Measurements from ENCODE around the gene PRKG1. TPM values are rescaled to one million over a fixed set of nuclear protein-coding genes. Genes with fewer than 3 reads are reported as not detected.

Gene PRKG1
- total and polyA plus RNA-seq, 7 donors = 4.5 to 49.0 (median 31.7) TPM

GRCh38 chr10:52347327-52347667 lies 1273.0 kb downstream of the PRKG1 start:
- no peaks in the 10 kb centered on the region for H3K27me3 ChIP-seq (ENCODE audit: insufficient read depth in 3 of 3, low read length in 2 of 3)
- no peaks in the 10 kb centered on the region for H3K9me3 ChIP-seq
- H3K36me3 ChIP-seq (ENCODE audit: insufficient read depth in 1 of 2, low read depth in 1 of 2) = no peaks in the 10 kb centered on the region
- no peak for TF ChIP-seq CTCF (IDR thresholded peaks at IDR 0.05)
- ATAC-seq (no peak), DNase-seq (peak in 1 of 2 donors; percentile 32)
- intact Hi-C loops (cut with DNase I) = no loop called here
- 88 to 98% (median 91%) methylated on average over 5 of the region's 5 CpGs for WGBS, 3 donors
- H3K4me1 ChIP-seq = no peaks in the 10 kb centered on the region
- H3K4me3 ChIP-seq = no peak overlapping the region
- H3K27ac ChIP-seq = no peak overlapping the region

Other genes starting within 250 kb of the PRKG1 start
- gene A1CF, start 188.9 kb upstream of the PRKG1 start, total RNA-seq = under 1 TPM in 1 of 4 donors, not detected in 3; 0.26 TPM
- under 1 TPM in 1 of 3 donors, not detected in 2; 0.04 TPM for gene A1CF, start 188.9 kb upstream of the PRKG1 start, polyA plus RNA-seq